Measurements from ENCODE around the gene ZCCHC9.

Gene ZCCHC9

GRCh38 chr5:81345411-81346003, 44.1 kb downstream of the ZCCHC9 start:
- H4K20me1 ChIP-seq (ENCODE audit: insufficient read depth, low read length): no peaks in the 10 kb centered on the region

GRCh38 chr5:81349161-81349560, 47.8 kb downstream of the ZCCHC9 start:
- Histone ChIP-seq H3F3A (ENCODE audit: insufficient read depth, low read length) (no peaks in the 10 kb centered on the region), H3K9me2 (replicated peaks; ENCODE audit: insufficient read depth, low read length) (no peaks in the 10 kb centered on the region), H3K9ac (ENCODE audit: low read length) (no peak overlapping the region), H3K27me3 (replicated peaks; ENCODE audit: insufficient read depth, low read length) (no peaks in the 10 kb centered on the region), H4K20me1 (ENCODE audit: insufficient read depth, low read length) (no peaks in the 10 kb centered on the region), H3K4me3 (ENCODE audit: low read length) (no peak overlapping the region), H3K79me2 (ENCODE audit: low read length) (no peaks in the 10 kb centered on the region), H2AFZ (ENCODE audit: low read length) (no peak overlapping the region), H3K9me3 (replicated peaks; ENCODE audit: insufficient read depth, low read length) (no peaks in the 10 kb centered on the region), H3K27ac (ENCODE audit: low read length) (no peak overlapping the region), H3K4me1 (ENCODE audit: low read length) (no peaks in the 10 kb centered on the region), H3K36me3 (replicated peaks; ENCODE audit: insufficient read depth, low read length) (no peaks in the 10 kb centered on the region), H3K4me2 (ENCODE audit: low read depth, low read length) (no peak overlapping the region)
- DNase-seq: no peak
- TF ChIP-seq EZH2phosphoT487 (IDR thresholded peaks at IDR 0.05; ENCODE audit: low read length) (no peak), EZH2 (optimal IDR thresholded peaks at IDR 0.05; ENCODE audit: low read depth, low read length) (no peak)
- TF ChIP-seq, protein P1, sequence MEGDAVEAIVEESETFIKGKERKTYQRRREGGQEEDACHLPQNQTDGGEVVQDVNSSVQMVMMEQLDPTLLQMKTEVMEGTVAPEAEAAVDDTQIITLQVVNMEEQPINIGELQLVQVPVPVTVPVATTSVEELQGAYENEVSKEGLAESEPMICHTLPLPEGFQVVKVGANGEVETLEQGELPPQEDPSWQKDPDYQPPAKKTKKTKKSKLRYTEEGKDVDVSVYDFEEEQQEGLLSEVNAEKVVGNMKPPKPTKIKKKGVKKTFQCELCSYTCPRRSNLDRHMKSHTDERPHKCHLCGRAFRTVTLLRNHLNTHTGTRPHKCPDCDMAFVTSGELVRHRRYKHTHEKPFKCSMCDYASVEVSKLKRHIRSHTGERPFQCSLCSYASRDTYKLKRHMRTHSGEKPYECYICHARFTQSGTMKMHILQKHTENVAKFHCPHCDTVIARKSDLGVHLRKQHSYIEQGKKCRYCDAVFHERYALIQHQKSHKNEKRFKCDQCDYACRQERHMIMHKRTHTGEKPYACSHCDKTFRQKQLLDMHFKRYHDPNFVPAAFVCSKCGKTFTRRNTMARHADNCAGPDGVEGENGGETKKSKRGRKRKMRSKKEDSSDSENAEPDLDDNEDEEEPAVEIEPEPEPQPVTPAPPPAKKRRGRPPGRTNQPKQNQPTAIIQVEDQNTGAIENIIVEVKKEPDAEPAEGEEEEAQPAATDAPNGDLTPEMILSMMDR (IDR thresholded peaks at IDR 0.05; ENCODE audit: low read length): no peak

More at GRCh38 chr5:81345411-81346003, 44.1 kb downstream of the ZCCHC9 start:
- Histone ChIP-seq H3K9me2 (replicated peaks; ENCODE audit: insufficient read depth, low read length) (no peaks in the 10 kb centered on the region), H3K27ac (ENCODE audit: low read length) (no peak overlapping the region), H2AFZ (ENCODE audit: low read length) (no peak overlapping the region), H3K9me3 (replicated peaks; ENCODE audit: insufficient read depth, low read length) (no peaks in the 10 kb centered on the region), H3F3A (ENCODE audit: insufficient read depth, low read length) (no peaks in the 10 kb centered on the region), H3K36me3 (replicated peaks; ENCODE audit: insufficient read depth, low read length) (no peaks in the 10 kb centered on the region), H3K27me3 (replicated peaks; ENCODE audit: insufficient read depth, low read length) (no peaks in the 10 kb centered on the region), H3K4me2 (ENCODE audit: low read depth, low read length) (no peak overlapping the region), H3K4me3 (ENCODE audit: low read length) (no peak overlapping the region), H3K9ac (ENCODE audit: low read length) (no peak overlapping the region), H3K4me1 (ENCODE audit: low read length) (no peaks in the 10 kb centered on the region), H3K79me2 (ENCODE audit: low read length) (no peaks in the 10 kb centered on the region)
- no peak for DNase-seq
- TF ChIP-seq EZH2 (optimal IDR thresholded peaks at IDR 0.05; ENCODE audit: low read depth, low read length) (no peak), EZH2phosphoT487 (IDR thresholded peaks at IDR 0.05; ENCODE audit: low read length) (no peak)
- TF ChIP-seq, protein P1 (IDR thresholded peaks at IDR 0.05; ENCODE audit: low read length): no peak

DNA sequence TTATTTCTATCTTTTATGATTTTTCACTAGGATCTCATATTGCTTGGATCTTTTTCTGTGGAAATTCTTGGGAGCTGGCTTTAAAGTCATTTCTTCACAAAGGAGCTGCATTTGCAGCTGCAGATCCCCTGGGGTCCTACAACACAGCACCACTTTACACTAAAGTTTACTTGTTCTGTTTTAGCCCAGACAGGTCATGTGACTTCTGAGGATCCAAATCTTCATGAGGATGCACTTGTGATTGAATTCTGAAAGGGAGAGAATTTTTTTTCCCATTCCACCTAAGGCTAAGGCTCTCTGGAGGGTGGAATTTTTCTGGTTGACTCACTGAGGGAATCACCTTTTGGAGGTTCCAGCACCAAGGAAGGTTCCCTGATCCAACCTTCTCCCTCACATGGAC, 49.1 kb downstream of the ZCCHC9 start:
- Histone ChIP-seq H3K4me3 (ENCODE audit: low read length) (no peak overlapping the region), H3K9me2 (replicated peaks; ENCODE audit: insufficient read depth, low read length) (no peaks in the 10 kb centered on the region), H3K79me2 (ENCODE audit: low read length) (no peaks in the 10 kb centered on the region), H3K9ac (ENCODE audit: low read length) (no peak overlapping the region), H3F3A (ENCODE audit: insufficient read depth, low read length) (no peaks in the 10 kb centered on the region), H3K27ac (ENCODE audit: low read length) (no peak overlapping the region), H2AFZ (ENCODE audit: low read length) (no peak overlapping the region), H4K20me1 (ENCODE audit: insufficient read depth, low read length) (no peaks in the 10 kb centered on the region), H3K9me3 (replicated peaks; ENCODE audit: insufficient read depth, low read length) (no peaks in the 10 kb centered on the region), H3K4me1 (ENCODE audit: low read length) (no peaks in the 10 kb centered on the region), H3K36me3 (replicated peaks; ENCODE audit: insufficient read depth, low read length) (no peaks in the 10 kb centered on the region), H3K27me3 (replicated peaks; ENCODE audit: insufficient read depth, low read length) (no peaks in the 10 kb centered on the region), H3K4me2 (ENCODE audit: low read depth, low read length) (no peak overlapping the region)
- DNase-seq: no peak
- TF ChIP-seq EZH2phosphoT487 (IDR thresholded peaks at IDR 0.05; ENCODE audit: low read length): no peak
- no peak for TF ChIP-seq EZH2 (optimal IDR thresholded peaks at IDR 0.05; ENCODE audit: low read depth, low read length)
- TF ChIP-seq, protein P1 (IDR thresholded peaks at IDR 0.05; ENCODE audit: low read length): no peak

Measured in MM.1S (cell line).